NCI-H187 (cell line): ENCODE results near the gene ARL10.

Source experiments
- DNase-seq, 2 experiments: peaks; one replicate each; lab custom pipeline; 2025; lab: John Stamatoyannopoulos, UW

ARL10 gene

DNA sequence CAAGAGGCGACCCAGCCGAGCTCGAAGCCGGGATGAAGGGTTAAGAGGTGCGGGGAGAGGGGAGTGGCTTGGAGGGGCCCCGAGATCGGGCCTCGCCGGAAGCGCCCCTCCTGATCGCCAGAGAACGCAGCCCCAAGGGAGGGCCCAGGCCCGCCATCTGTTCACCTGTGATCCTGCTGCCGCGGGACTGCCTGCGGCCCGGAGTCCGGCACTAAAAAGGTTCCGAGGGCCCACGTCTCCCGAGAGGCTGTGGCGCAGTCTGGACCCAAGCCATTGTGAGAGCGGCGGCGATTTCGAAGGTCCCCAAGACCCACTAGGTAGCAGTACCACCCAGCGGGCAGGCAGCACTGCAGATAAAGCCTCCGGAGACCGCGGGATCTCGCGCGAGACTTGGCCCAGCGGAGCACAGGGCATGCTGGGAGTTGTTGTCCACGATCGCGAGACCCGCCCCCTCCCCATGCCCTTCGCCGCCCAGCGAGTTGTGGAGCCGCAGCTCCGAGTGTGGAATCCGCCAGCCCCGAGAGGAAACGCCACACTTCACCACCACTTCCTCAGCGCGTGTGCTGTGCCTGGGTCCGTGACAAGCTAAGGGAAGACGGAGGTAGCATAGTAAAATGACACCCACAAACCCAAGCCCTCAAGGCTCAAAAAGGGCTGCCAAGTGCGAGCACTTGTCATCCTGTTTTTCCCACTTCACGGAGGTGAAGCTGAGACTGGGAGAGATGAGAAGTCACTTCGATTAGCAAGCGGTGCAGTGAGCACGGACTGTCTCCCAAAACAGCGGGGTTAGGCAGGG is 3.7 kb upstream of the ARL10 start, which contains the start of gene KIAA1191:
Gene KIAA1191 (minus strand): TSS at position 328 of the 796 bp plus-strand sequence. CDS start 2,256 bp downstream, outside the sequence.
- DNase-seq = peak; percentile 62 to 64

DNA sequence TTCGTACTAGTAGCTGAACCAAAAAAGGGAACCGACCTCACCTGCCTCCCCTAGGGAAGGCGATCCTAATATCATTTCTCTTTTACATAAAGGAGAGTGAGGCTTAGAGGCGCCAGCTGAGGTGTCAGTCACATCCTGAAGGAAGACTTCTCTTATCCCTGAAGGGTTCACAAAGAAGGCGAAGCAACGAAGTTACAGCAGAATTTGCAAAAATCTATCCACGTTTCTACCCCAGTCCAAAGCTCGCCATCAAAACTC is 3.1 kb upstream of the ARL10 start:
- DNase-seq = no peak

DNA sequence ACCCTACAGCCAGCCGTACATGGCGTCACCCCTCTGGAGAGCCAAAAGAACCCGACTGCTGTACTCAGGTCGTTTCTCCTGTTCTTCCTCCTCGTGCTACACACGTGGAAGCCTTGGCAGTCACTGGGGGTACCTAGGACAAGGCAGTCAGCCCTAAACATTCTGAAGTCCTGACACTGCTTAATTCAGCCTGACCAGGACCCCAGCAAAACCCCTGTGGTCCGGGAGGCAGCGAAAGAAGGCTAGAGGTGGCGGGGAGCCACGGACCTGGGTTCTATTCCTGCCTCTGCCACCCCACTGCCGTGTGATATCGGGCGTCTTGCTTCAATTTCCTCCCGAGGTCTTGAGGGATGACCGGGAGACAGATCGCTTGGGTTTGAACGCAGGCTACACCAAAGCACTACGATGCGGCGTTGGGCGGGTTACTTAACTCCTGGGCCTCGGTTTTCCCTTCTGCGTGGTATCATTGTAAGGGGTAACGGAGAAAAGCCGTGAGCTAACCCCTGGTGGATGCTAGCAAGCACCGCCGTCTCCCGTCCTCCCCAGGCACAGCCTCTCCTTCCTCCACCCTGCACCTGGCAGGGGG is 429 bp upstream of the ARL10 start:
- no peak for DNase-seq

DNA sequence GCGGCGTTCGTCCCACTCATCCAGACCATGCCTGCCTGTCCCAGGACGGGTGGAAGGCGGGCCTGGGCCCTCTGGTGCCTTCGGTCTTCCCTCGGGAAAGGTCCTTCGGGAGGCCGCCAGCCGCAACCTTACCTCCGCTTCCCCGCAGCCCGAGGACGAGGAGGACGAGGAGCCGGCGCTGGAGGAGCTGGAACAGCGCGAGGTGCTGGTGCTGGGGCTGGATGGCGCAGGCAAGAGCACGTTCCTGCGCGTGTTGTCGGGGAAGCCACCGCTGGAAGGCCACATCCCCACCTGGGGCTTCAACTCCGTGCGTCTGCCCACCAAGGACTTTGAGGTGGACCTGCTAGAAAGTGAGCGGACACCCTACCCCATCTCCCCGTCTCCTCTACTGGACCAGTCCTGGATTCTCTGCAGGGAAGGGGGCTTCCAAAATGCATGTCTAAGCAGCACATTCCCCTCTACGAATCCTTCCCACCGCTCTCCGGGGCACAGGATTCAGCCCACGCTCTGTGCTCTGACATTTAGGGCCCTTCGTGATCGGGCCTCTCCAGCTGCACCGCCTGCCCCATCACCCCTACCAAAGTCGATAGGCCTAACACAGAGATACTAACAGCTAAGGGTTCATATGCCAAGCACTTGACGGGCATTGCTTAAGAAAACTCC is 1.1 kb downstream of the ARL10 start:
- DNase-seq = no peak

DNA sequence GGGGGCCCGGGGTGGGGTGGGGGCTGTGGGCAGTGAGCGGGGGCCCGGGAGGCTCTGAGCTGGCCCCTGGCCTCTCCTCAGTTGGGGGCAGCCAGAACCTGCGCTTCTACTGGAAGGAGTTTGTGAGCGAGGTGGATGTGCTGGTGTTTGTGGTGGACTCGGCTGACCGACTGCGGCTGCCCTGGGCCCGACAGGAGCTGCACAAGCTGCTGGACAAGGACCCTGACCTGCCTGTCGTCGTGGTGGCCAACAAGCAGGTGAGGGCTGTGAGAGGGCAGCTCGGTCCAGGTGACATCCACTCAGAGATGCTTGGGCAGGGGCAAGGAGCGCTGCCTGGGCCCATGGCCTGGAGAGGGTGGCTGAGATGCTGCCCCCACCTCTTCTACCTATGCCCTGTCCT is 3.4 kb downstream of the ARL10 start:
- no peak for DNase-seq

DNA sequence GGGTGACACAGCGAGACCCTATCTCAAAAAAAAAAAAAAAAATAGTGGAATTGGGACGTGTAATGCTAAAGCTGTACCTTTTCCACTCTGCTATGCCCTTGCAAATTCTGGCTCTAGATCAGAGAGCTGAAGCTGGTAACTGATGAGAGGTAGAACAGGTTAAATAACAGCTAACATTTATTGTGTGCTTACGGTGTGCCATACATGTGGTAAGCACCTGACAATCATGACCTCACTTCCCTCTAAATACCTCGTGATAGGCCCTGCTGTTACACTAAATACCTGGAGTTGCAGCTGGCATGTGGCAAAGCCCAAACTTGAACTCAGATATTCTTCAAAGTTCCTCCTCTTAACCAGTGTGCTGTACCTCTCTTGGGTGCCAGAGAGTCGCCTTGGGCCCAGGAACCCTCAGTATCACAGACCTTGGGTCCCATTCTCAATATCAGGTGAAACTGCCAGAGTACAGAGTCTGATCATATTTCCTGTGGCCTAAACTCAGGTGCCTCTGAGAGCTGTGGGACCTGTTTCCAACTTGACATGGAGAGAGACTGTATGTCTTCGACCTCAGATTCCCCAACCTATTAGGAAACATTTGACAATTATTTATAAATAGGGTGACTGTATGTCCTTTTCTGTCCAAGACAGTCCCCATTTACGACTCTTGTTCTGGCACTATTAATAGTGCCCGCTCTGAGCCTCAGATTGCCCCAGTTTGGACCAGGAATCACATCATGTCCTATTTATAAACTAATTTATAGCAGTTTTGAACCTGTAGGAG is 4.8 kb downstream of the ARL10 start:
- no peak for DNase-seq

DNA sequence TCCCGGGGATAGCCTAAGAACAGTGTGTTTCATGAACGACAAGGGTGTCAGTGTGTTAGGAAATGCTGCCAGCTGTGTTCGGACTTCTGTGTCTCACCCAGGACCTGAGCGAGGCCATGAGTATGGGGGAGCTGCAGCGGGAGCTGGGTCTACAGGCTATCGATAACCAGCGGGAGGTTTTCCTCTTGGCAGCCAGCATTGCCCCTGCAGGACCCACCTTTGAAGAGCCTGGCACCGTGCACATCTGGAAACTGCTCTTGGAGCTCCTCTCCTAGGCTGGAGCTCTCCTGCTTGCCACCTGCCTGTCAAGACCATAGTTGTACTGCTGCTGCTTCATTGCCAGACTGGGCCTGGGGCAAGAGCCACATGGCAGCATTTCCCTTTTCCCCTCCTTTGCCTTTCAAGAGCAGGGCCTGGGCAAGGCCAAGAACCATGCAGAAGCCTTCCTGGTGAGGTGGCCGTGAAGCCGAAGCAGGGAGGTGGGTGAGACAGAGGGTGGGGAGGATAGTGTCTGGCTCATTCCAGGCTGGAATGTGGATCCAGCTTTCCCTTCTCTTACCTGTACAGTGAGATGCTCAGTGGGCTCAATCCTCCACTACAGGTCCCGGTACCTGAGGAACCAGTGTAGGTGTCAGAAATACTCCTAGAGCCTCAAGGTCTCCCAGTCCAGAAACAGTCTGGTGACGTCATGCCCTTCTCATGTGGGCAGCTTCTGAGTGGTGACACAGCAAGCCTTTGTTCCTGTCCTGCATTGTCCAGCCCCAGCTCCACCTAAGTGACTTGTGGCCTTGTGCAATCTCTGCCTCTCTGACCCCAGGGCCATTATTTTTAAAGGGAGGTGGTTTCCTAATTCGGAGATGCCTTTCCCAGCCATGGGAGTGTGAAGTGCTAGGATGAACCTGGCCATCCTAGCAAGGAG is 6.6 kb downstream of the ARL10 start:
- DNase-seq = no peak

DNA sequence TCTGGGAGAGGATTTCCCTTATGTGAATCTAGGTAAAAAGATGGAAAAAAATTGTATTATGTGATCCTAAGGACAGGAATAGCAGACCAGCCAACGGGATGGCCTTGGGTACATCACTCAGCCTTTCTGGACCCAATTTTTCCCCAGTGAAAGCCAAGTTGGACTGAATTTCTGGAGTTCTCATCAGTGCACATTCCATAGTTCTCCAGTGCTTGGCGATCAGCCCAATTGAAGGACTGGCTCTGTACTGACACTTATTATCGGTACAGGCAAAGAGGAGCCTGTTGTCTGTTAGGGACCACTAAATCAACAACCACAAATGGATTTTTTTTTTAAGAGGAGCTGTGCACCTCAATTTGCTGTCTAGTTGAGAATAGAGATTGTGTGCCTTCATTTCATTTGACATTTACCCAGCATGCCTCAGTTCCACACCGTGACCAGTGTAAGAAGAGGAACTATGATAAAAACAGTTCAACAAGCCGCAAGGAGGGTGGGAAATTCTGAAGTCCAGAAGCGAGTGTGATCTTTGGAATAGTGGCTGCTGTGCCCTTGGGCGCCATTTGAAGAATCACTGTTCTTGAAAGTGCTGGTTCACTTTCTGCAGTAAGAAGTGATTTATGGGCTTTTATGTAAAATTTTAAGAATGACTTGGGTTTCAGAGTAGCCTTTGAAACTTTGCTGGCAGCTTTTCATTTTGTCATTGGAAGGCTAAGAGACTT is 8.0 kb downstream of the ARL10 start:
- DNase-seq = no peak

DNA sequence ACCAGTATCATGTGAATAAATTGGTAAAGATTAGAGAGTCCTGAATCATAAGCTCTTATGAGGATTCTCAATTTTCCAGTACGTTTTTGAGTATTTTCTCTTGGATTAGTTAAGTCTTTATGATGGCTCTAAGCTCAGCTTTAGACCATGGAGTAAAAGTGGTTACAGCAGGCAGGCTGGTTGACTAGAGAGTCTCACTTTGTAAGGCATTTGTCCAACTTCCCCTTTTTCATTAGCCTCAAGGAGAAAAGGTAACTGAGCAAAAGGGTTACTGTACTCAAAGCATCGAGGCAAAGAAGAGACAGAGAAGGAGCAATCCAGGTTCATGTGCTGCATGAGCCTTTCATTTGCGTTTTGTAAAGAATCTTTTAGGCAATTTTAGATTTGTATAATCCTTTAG is 14.6 kb downstream of the ARL10 start:
- no peak for DNase-seq

DNA sequence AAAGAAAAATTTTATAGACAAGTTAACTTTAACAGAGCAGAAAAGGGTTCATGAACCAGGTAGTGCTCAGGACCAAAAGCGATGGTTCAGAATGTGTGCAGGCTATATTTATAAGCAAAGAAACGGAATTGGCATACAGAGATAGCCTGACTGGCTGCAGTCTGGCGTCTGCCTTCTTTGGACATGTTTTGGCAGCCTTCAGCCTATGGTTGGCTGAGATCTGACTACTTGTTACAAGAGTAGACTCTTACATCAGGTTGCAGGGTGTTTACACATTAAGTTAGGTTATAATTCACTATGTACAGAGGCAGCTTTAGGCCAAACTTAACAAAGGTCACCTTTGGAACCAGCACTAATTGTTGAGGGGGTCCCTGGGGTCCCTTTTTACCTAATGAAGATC is 16.1 kb downstream of the ARL10 start:
- DNase-seq = no peak

DNA sequence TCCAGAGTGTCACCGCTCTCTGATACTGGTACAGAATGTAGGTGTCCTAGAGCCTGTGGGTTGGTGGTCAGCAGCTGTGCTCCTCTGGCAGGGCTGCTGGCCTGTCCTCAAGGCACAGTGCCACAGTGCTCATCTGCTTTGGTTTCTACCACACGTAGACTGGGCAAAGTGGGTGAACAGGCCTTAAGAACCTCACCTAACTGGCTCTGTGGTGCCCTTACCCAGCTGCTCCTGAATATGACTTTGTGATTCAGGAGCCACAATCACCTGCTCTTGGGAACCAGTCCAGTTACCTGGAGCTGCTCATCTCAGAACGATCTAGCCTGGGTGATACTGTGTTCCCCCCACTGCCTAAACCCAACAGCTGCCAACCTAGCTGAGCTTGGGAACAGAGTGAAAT is 16.7 kb downstream of the ARL10 start:
- DNase-seq = no peak

DNA sequence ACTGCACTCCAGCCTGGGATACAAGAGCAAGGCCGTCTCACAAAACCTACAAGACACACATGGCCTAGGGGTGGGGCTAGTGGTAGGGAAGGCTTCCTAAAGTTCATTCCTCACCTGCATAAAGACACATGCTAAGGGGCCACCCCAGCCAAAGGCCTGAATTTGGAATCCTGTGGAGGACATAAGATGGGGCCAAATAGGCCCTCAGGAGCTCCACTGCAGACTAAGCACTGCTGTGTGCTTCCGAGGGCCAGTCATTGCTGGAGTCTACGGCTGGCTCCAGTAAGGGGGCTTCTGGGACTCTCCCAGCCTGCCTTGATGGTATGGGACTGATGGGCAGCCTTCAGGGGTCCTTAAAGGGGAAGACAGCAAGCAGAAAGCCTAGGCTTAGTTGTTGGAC is 17.4 kb downstream of the ARL10 start:
- DNase-seq = no peak

DNA sequence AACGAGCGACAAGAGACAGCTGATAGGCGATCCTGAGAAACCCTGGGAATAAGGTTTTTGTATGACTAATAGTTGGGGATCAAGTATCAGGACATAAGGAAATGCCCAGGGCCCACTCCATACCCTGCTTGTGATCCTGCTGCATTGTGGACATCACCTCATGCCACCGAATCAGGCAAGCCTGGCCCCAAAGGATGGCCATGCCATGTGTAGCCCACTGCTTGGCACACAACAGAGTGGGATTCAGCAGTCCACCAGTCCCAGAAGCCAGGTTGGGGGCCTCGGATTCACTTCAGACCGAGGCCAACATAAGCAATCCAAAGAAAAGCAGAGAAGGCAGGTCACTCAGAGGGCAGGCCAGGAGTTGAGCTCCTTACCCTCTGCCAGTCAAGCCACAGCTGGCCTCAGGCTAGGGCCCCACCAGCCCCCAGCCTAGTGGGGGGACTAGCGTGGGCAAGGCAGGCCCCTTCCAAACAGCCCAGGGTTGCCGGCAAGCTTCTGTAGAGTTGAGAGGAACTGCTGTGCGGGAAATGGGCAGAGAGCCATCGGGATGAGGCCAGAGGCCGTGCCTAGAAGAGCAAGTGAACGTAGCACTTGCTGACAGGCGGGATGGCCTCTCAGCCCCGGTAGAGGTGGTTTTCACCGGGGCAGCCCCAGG is 18.1 kb downstream of the ARL10 start:
- no peak for DNase-seq

DNA sequence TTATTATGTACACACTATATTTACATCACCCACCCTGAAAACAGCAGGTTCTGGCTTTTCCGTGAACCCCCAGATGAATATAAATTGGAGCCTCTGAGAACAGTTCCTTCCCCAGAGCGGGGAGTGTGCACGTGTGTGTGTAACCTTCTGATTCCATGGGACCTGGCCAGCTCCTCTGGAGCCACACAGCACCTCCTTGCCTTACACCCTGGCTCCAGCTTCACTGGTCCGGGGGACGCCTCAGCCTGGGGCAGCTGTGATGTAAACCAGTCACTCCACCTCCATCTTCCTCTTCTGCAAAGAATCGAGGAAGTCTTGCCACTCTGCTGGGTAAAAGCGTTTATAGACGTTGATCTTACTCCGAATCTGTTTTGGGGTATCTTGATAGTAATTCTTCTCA is 18.7 kb downstream of the ARL10 start:
- DNase-seq = no peak

DNA sequence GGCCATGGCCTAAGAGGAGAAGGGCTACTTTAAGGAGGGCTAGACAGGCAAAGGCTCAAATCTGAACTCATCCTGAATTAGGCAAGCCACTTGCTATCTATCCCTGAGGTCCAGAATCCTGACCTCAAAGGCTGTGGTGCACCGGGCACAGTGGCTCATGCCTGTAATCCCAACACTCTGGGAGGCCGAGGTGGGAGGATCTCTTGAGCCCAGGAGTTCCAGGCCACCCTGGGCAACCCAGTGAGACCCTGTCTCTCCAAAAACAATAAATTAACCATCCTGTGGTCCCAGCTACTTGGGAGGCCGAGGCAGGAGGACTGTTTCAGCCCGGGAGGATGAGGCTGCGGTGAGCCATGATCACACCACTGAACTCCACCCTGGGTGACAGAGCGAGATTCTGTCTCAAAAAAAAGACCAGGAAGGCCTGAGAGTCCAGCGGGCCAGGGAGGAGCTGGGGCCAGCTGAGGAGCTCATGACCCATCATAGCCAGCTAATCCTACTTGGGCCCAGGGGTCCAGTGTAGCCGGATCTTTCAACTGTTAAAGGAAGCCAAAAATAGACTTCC is 19.2 kb downstream of the ARL10 start:
- DNase-seq = no peak

DNA sequence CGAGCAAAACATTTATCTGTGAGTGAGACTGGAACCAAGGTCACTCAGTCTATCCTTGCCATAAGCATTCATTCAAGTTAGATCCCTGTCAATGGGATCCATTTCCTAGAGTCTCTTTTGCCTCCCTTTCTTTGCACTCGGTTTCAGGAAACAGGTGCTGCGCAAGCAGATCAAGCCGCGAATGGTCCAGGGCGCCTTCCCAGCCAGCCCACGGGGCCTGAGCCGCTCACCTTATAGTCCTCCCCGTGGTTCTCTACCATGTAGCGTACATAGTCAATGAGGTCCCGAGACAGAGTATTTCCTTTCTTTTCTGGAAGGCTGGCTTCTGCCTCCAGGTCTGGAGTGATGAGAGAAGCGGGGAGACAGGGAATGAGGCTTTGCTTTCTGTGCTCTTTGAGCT is 19.7 kb downstream of the ARL10 start:
- DNase-seq = no peak

DNA sequence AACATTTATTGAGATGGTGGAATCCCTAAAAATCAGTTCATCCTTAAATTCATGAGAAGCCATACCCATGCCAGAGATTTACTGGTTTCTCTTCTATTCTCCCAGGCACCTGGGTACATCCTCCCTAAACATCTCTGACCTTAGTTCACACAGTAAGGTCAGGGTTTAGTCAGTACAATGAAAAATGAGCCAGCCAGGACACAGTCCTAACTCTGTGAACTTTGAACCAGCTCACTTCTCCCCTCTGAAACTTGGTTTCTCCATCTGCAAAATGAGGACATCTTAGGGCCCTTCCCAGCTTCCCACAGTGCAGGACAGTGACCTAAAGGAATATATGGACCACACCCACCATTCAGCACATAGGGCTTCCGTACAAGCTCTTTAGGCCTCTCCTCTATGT is 21.2 kb downstream of the ARL10 start:
- DNase-seq = no peak

DNA sequence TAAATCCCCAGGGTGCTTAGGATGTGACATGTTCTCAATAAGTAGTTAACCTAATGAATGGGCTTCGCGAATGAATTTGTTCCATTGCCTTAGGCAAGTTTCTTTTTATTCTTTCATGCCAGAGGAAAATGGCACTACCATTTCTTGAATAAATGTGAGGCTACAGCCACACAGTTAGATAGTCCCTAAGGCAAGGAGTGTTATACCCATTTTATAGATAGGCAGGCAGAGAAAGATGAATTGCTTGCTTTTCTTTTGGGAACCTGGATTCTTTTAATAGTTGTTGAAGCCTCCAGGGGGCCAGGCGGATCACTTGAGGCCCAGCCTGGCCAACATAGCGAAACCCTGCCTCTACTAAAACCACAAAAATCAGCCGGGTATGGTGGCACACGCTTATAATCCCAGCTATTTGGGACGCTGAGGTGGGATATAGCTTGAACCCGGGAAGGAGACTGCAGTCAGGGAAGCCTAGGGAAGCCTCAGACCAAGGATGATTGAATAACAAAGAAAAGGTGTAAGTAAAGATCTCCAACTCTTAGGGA is 22.2 kb downstream of the ARL10 start:
- DNase-seq = no peak

DNA sequence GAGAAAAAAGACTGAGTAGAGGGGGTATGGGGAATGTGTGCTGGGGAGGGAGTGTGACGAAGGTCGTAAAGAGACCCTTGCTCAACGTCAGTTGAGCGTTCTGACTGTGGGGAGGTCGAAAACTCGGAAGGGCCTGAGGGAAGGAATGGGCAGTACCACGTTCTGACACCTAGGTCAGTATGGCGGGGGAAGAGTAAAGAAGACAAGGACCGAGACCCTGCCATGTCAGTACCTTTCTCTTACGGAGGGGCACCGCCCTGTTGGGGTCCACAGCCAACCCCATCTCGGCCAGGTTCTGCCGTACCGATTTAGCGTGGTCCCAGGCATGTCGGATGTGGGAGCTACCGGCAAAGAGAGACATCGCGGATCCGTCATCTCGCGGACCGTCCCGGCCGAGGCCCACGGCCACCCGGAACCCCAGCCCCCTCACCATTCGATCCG is 22.7 kb downstream of the ARL10 start:
- DNase-seq = no peak
